ENCODE measurements around the gene WDTC1. TPM values are rescaled to one million over a fixed set of nuclear protein-coding genes. Genes with fewer than 3 reads are reported as not detected.

WDTC1 gene
- total and polyA plus RNA-seq, 2 experiments from 2014 or later = 3.8 to 14.0 TPM

GRCh38 chr1:27314737-27315136 is 80.3 kb downstream of the WDTC1 start (continued):
- TF ChIP-seq CTCF (conservative IDR thresholded peaks at IDR 0.05; ENCODE audit: low read depth in 2 of 2) = no peak
- no peak for TF ChIP-seq CREB1 (CRISPR knock-in tag; IDR thresholded peaks at IDR 0.05; ENCODE audit: low read depth)
- TF ChIP-seq POLR2AphosphoS5 (IDR thresholded peaks at IDR 0.05; ENCODE audit: low read depth) = no peak
- TF ChIP-seq NANOG (IDR thresholded peaks at IDR 0.05; ENCODE audit: borderline replicate concordance) = no peak
- no peak for TF ChIP-seq EZH2 (IDR thresholded peaks at IDR 0.05; ENCODE audit: low read depth, unreplicated experiment)
- TF ChIP-seq REST (IDR thresholded peaks at IDR 0.05; ENCODE audit: unreplicated experiment) = no peak
- no peak for TF ChIP-seq STAT1 (IDR thresholded peaks at IDR 0.05; ENCODE audit: unreplicated experiment)
- TF ChIP-seq EZH2phosphoT487 (IDR thresholded peaks at IDR 0.05; ENCODE audit: unreplicated experiment) = no peak
- TF ChIP-seq ZNF114 (CRISPR knock-in tag; IDR thresholded peaks at IDR 0.05) = no peak

GRCh38 chr1:27316860-27317259 is 82.4 kb downstream of the WDTC1 start:
- no peaks in the 10 kb centered on the region for H3K79me2 ChIP-seq (replicated peaks; ENCODE audit: insufficient read depth)
- H3K4me3 Mint-ChIP-seq = no peak overlapping the region

More at GRCh38 chr1:27316860-27317259, 82.4 kb downstream of the WDTC1 start:
- no peak for DNase-seq (ENCODE audit: low spot score)
- Mint-ChIP-seq H3K27ac (no peak overlapping the region), H3K36me3 (ENCODE audit: low read depth) (no peaks in the 10 kb centered on the region), H3K4me1 (peaks cover 4% of the 10 kb centered on the region; the same call in 2 of the 3 replicates), H3K9me3 (no peaks in the 10 kb centered on the region), H3K27me3 (ENCODE audit: insufficient read depth, low read depth, poor library complexity) (peaks cover 10% of the 10 kb centered on the region)
- H3K4me1 ChIP-seq (ENCODE audit: insufficient read depth) = no peaks in the 10 kb centered on the region
- no peaks in the 10 kb centered on the region for H3K27me3 ChIP-seq (ENCODE audit: insufficient read depth)
- no peaks in the 10 kb centered on the region for H4K20me1 ChIP-seq (replicated peaks; ENCODE audit: insufficient read depth)
- H3F3A ChIP-seq (replicated peaks; ENCODE audit: low read depth) = peaks cover 10% of the 10 kb centered on the region; the same call in 1 of the 2 replicates
- no peak for ATAC-seq
- no peaks in the 10 kb centered on the region for H3K9me2 ChIP-seq (ENCODE audit: insufficient read depth)
- H3K4me3 ChIP-seq = no peak overlapping the region
- no peaks in the 10 kb centered on the region for H3K36me3 ChIP-seq (ENCODE audit: insufficient read depth)
- no peak overlapping the region for H3K4me2 ChIP-seq
- no peak overlapping the region for H3K27ac ChIP-seq (ENCODE audit: low read depth)
- no peak overlapping the region for H2AFZ ChIP-seq
- TF ChIP-seq CTCF (conservative IDR thresholded peaks at IDR 0.05; ENCODE audit: low read depth in 2 of 2) (no peak), EZH2 (IDR thresholded peaks at IDR 0.05; ENCODE audit: low read depth, unreplicated experiment) (no peak), REST (IDR thresholded peaks at IDR 0.05; ENCODE audit: unreplicated experiment) (no peak)

Measured in GM23338 (cell line).